Endothelial cell of umbilical vein (primary cell): ENCODE measurements around the gene CCDC136. TPM values are rescaled to one million over a fixed set of nuclear protein-coding genes. Genes with fewer than 3 reads are reported as not detected.

ENCODE experiments used
- BruUV-seq: library from RNA; stranded (reverse); fragments of 400-500 nt; replicated peaks from 2 replicates; lab custom pipeline; 2021; lab: Mats Ljungman, UMichigan
- CTCF ChIA-PET: fragments of 300-600, 350-600 bp; sonication (Branson Sonifier 250); formaldehyde crosslinking; loops from one replicate; lab custom pipeline; 2021; ENCODE audit warnings: antibody characterized with exemption, inconsistent platforms; lab: Charles Lee
- POLR2A ChIA-PET: fragments of 300-600, 350-600 bp; sonication (Branson Sonifier 250); formaldehyde crosslinking; loops from one replicate; lab custom pipeline; 2021; ENCODE audit warnings: antibody characterized with exemption, inconsistent platforms; lab: Charles Lee
- DNase-seq: peaks from one replicate; pipeline ENCODE4 v3.0.0-alpha.2; 2011; ENCODE audit warnings: low read depth, low spot score
- FAIRE-seq: peaks from 2 replicates; lab custom pipeline; 2011; peaks lifted over from hg19 to GRCh38; lab: Jason Lieb, UNC
- H2AFZ ChIP-seq: 2 replicates; pipeline ENCODE4 v1.6.0; 2012; ENCODE audit warnings: low read depth, low read length, control low read depth, inconsistent platforms
- H3K27ac ChIP-seq: 2 replicates; pipeline ENCODE4 v1.5.1; 2011; ENCODE audit warnings: low read depth, mild to moderate bottlenecking, control low read depth, low read length, moderate library complexity; ENCODE audit not compliant: insufficient read depth
- H3K27me3 ChIP-seq, 2 experiments: 2 replicates each; pipeline versions ENCODE4 v1.6.0 to v1.6.1; 2011; ENCODE audit warnings: low read length in 2 of 2, mixed read lengths in 1 of 2; ENCODE audit not compliant: control insufficient read depth in 2 of 2, insufficient read depth in 2 of 2
- H3K36me3 ChIP-seq, 2 experiments: 2 replicates in 1 of 2; 3 replicates in 1 of 2; pipeline ENCODE4 v1.5.1; 2011; ENCODE audit warnings: low read length in 2 of 2, mild to moderate bottlenecking in 1 of 2, moderate library complexity in 1 of 2; ENCODE audit not compliant: control insufficient read depth in 2 of 2, insufficient read depth in 2 of 2; ENCODE audit errors: extremely low read depth in 1 of 2
- H3K4me1 ChIP-seq: 3 replicates; pipeline ENCODE4 v1.5.1; 2011; ENCODE audit warnings: mild to moderate bottlenecking, low read length; ENCODE audit not compliant: control insufficient read depth, insufficient read depth; ENCODE audit errors: extremely low read depth
- H3K4me2 ChIP-seq: 2 replicates; pipeline ENCODE4 v1.6.1; 2011; ENCODE audit warnings: low read length, control low read depth, mixed read lengths; ENCODE audit not compliant: insufficient read depth
- H3K4me3 ChIP-seq, 3 experiments: fragments of 200-600 bp in 1 of 3; sonication (generic), shearing (Covaris generic) in 1 of 3; replicated peaks in 1 of 3; 2 replicates each; pipeline ENCODE4 v1.5.1; 2011 to 2016; ENCODE audit warnings: control low read depth in 3 of 3, low read length in 3 of 3, mild to moderate bottlenecking in 2 of 3, inconsistent platforms in 1 of 3, low read depth in 1 of 3, moderate library complexity in 1 of 3; ENCODE audit not compliant: insufficient read depth in 1 of 3
- H3K79me2 ChIP-seq: 2 replicates; pipeline ENCODE4 v1.6.0; 2012; ENCODE audit warnings: low read length, inconsistent platforms; ENCODE audit not compliant: control insufficient read depth, insufficient read depth
- H3K9ac ChIP-seq: replicated peaks from 2 replicates; pipeline ENCODE3; 2011; ENCODE audit warnings: low read length, control low read depth; ENCODE audit not compliant: insufficient read depth; ENCODE audit errors: extremely low read depth
- H3K9me1 ChIP-seq: replicated peaks from 3 replicates; pipeline ENCODE4 v1.6.0; 2011; ENCODE audit warnings: mild to moderate bottlenecking, low read length; ENCODE audit not compliant: control insufficient read depth, insufficient read depth; ENCODE audit errors: extremely low read depth
- H3K9me3 ChIP-seq: replicated peaks from 2 replicates; pipeline ENCODE4 v1.5.1; 2012; ENCODE audit warnings: low read length, inconsistent platforms; ENCODE audit not compliant: control insufficient read depth, insufficient read depth
- H4K20me1 ChIP-seq: replicated peaks from 2 replicates; pipeline ENCODE3; 2011; ENCODE audit warnings: mild to moderate bottlenecking, low read length; ENCODE audit not compliant: control insufficient read depth, insufficient read depth; ENCODE audit errors: extremely low read depth
- CTCF ChIP-seq, 2 donors: IDR thresholded peaks; 1 replicate in 1 of 2; 2 replicates in 1 of 2; pipeline ENCODE4 v1.5.1; 2011; ENCODE audit warnings: low read length in 2 of 2, mild to moderate bottlenecking in 2 of 2, moderate library complexity in 2 of 2, control low read depth in 1 of 2, inconsistent platforms in 1 of 2, low read depth in 1 of 2; ENCODE audit not compliant: insufficient read depth in 1 of 2; ENCODE audit errors: extremely low read depth in 1 of 2
- EZH2 ChIP-seq: IDR thresholded peaks from 2 replicates; pipeline ENCODE4 v1.6.1; 2012; ENCODE audit warnings: borderline replicate concordance, low read depth, mild to moderate bottlenecking, moderate library complexity, low read length, inconsistent platforms; ENCODE audit not compliant: severe bottlenecking
- JUN ChIP-seq: IDR thresholded peaks from 2 replicates; pipeline ENCODE4 v1.6.1; 2011; ENCODE audit warnings: borderline replicate concordance, low read depth; ENCODE audit not compliant: insufficient read length, insufficient read depth
- MYC ChIP-seq: IDR thresholded peaks from one replicate; pipeline ENCODE4 v1.6.1; 2011; ENCODE audit warnings: mild to moderate bottlenecking, low read depth, low read length
- POLR2AphosphoS5 ChIP-seq: IDR thresholded peaks from 2 replicates; pipeline ENCODE4 v1.6.1; 2012; ENCODE audit warnings: low read depth, mild to moderate bottlenecking, control low read depth, low read length, moderate library complexity; ENCODE audit not compliant: insufficient read depth
- dilution Hi-C: fragments of 300-500 bp; cut with MboI; formaldehyde crosslinking; loops from one replicate; pipeline ENCODE4 v1.15.0; 2019; ENCODE audit warnings: low sequenced_read_pairs; ENCODE audit not compliant: extremely low pct_ligation_motif_present
- intact Hi-C: fragments of 100-400 bp; cut with micrococcal nuclease; formaldehyde crosslinking; loops from one replicate; pipeline ENCODE4 v1.10.0; 2022
- polyA plus RNA-seq, 4 experiments: library from polyadenylated mRNA; depleted of rRNA in 3 of 4; stranded (reverse) in 3 of 4; unstranded in 1 of 4; fragments of >200 nt; gene quantifications; 2 replicates each; pipeline versions ENCODE4 v1.2.1 to v1.2.3, GENCODE V29; 2011 to 2012; ENCODE audit warnings: missing spikeins in 1 of 4
- total RNA-seq: library from RNA; stranded (reverse); gene quantifications from 2 replicates; pipeline ENCODE4 v1.2.3, GENCODE V29; 2021
- TF ChIP-seq, protein P1 (sequence below): IDR thresholded peaks from 2 replicates; pipeline ENCODE4 v1.6.1; 2011; ENCODE audit not compliant: insufficient read depth, insufficient read length

The CCDC136 gene
- total and polyA plus RNA-seq, 2 donors (not counting 3 experiments of a cell fraction or from before 2014, with no cell fraction given) = 1.8 to 3.3 TPM

- POLR2A ChIA-PET = no interaction called here
Observed at GRCh38 chr7:128795129-128795528, 3.4 kb downstream of the CCDC136 start.

More at GRCh38 chr7:128795129-128795528, 3.4 kb downstream of the CCDC136 start:
- Histone ChIP-seq H3K27ac (no peak overlapping the region), H2AFZ (no peak overlapping the region), H3K4me2 (no peak overlapping the region), H3K9me1 (no peaks in the 10 kb centered on the region), H3K27me3 (peaks cover 4 to 8% of the 10 kb centered on the region in 2 experiments), H4K20me1 (no peaks in the 10 kb centered on the region), H3K4me1 (peaks cover 4% of the 10 kb centered on the region), H3K36me3 (no peaks in the 10 kb centered on the region), H3K9ac (no peak overlapping the region), H3K4me3 (no peak overlapping the region), H3K9me3 (no peaks in the 10 kb centered on the region), H3K79me2 (no peaks in the 10 kb centered on the region)
- BruUV-seq = no TSS peak
- TF ChIP-seq MYC (no peak), POLR2AphosphoS5 (no peak), EZH2 (no peak), CTCF (IDR thresholded peaks at IDR 0.05; ENCODE audit: extremely low read depth in 1 of 2, insufficient read depth in 1 of 2, low read depth in 1 of 2, low read length in 2 of 2) (no peak), JUN (no peak)
- TF ChIP-seq, protein P1, sequence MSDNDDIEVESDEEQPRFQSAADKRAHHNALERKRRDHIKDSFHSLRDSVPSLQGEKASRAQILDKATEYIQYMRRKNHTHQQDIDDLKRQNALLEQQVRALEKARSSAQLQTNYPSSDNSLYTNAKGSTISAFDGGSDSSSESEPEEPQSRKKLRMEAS = no peak
- intact Hi-C loops (no loop called here), dilution Hi-C loops (no loop called here)
- DNase-seq (no peak), FAIRE-seq (no peak)
- CTCF ChIA-PET = interaction anchor here (0.9 to 1.9 kb wide), 3 partner anchors 9 to 85 kb away, joined by 4 read pairs; no protein-coding TSS in a partner anchor
